Activated naive CD4-positive, alpha-beta T cell treated with Interleukin-2 at 50 U/mL for 16 hours (primary cell): Measurements from ENCODE around the gene SMIM11.
"Not testable (repeated sequence)": the region's sequence is repeated elsewhere in the genome, so short reads cannot be mapped to it uniquely, and the experiment has no call there.

ENCODE experiments used
- DNase-seq: peaks from one replicate; pipeline ENCODE4 v3.0.0-alpha.2; 2020

The SMIM11 gene, protein sequence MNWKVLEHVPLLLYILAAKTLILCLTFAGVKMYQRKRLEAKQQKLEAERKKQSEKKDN

DNA sequence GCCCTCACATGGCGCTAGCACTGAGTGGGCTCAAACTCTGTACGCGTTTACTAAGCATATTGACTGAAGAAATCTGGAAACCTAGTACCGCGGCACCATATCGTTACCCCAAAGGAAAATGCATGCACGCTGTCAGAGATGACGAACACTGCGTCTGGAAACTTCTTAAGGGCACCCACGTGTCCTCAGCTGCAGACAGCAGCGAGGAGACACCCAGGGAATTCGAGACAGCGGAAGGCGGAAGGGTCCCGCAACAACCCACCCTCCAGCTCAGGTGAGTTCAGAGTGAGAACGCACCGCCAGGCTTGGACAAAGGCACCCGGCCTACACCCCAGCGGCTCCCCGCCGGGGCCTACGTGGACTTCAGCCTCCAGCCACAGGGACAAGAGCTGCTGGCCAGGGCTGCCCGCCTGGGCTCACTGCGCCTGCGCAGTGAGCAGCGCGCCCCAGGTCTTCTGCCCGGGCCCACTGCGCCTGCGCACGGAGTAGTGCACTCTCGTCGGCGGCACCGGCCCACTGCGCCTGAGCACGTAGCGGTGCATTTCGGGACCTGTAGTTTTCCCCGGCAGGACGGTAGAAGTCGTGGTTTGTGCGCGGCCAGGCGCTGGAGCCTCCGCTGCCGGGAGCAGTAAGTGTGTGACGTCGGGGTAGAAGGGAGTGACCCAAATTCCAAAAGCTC, at the start of gene SMIM11:
Gene SMIM11 (plus strand): TSS at position 568 of the 679 bp plus-strand sequence. CDS start 3,998 bp downstream, outside the sequence.
- not testable (repeated sequence) for DNase-seq

DNA sequence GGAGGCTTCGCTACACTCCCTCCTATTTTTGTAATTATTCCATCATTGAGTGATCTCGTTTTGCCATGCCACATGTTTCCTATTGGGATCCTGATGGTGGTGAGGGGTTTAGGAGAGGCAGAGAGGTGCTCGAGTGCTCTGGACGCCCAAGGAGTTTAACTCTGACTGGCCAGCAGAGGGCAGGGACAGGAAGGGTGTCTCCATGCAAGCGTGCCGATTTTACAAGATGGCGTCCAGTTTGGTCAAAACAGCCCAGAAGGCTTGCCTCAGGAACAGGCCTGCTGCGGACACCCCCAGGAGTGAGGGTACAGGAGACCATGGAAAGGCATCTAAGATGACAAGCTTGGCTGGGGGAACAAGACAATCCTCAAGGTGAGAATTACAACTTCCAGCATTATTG, 45.3 kb upstream of the SMIM11 start:
- no peak for DNase-seq

DNA sequence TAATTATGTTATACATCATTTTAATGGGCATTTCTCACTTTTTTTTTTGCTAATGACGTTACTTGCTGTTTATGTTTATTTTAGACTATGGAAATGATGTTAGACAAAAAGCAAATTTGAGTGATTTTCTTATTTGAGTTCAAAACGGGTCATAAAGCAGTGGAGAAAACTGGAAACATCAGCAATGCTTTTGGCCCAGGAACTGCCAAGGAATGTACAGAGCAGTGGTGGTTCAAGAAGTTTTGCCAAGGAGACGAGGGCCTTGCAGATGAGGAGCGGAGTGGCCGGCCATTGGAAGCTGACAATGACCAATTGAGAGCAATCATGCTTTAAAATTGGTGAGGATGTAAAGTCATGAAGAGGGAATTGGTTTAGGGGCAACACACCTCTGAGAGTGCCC, 43.6 kb upstream of the SMIM11 start:
- no peak for DNase-seq

DNA sequence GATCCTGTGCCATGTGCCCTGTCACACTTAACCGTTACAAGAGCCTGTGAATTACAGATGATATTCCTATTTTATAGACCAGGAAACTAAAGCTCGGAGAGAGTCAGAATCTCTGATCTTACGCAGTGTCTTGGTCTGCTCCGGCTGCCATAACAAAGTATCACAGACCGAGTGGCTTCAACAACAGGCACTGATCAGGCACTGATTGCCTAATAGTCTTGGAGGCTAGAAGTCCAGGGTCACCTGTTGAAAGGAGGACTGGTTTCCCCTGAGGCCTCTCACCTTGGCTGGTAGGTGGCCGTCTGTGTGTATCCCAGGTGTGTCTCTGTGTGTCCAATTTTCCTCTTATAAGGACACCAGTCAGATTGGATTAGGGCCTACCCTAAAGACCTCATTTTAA, 43.0 kb upstream of the SMIM11 start:
- DNase-seq = no peak

DNA sequence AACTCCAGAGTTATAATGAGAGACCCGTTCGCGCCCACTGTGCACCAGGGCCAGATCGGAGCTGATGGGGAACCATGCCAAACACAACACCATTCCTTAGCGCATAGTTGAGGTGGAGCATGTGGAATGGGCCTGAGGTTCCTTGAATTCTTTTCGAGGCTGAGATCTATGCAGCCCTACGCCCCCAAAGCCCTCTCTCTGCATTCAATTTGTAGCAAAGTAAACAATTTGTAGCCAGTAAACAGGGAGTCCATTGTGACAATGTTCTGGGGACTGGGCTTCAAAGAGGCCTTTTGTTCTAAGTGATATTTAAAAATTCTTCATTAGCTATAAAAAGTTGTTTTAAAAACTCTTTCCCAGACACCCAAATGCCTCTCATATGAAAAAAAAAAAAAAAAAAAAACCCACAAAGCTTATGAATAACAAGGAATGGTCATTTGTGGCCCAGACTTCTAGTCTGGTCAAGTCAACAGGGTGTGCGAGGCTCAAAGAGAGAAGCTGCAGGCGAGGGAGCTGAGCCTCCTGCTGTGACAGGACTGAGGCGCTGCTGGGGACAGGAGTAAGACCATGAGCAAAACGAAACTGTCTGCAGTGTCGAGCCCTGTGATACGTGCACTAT, 42.1 kb upstream of the SMIM11 start:
- DNase-seq = no peak

DNA sequence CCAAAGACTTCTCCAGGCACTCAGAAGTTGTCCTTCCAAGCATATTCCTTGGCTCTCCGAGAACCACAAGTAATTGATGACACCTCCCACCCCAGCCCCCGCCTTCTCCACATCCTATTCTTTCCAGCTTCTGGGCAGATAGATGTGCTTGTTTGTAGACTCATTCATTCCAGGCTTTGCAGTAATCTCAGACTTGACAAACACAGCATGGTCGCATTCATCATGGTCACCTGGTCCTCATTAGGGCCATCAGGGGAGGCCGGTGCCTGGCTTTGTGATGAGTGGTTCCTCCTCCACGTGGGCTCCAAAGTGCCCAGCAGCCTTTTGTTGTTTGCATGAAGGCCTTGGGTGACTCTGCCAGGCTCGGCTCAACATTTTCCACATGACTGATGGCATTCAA, 40.0 kb upstream of the SMIM11 start:
- DNase-seq = no peak

DNA sequence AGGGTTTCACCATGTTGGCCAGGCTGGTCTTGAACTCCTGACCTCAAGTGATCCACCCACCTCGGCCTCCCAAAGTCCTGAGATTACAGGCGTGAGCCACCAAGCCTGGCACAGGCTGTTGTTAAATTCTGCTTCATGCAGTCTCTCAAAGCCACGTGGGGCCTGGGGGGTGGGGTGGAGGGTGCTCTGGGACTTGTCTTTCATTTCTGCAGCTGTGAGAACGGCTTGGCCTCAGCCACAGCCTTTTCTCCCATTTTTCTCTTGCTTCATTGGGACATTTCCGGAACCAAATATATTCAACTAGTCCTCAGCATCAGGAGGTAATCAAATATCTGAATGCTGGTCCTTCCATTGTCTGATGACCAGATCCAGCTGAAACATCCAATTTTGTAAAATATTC, 39.1 kb upstream of the SMIM11 start:
- no peak for DNase-seq

DNA sequence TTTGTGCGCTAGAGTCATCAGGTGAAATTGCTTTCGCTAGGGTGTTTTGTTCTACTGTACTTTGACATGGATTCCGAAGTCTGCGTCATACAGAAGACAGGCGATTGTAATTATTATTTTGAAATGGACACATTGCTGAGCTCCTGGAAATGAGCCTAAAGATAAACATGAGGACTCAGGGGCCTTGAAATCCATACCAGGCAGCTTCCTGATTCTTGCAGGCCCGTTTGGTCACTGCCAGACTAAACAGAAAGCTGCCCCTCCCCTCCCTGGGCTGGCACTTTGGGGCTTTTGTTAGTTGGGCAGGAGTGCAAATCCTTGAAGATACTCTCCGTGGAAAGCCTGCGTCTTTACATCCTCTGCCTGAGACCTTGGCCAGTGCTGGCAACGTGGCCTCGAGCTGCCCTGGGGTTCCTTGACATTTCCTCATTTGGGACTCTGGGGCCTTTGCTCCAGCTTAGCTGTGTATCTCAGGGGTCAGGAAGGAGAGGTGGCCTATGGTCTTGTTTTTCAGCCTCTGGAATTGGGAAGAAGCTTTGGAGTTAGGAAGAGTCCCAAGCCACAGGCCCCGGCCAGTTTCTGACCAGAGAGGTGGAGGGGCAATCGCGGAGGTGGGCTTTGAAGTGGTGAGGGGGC, 38.4 kb upstream of the SMIM11 start:
- DNase-seq = no peak

DNA sequence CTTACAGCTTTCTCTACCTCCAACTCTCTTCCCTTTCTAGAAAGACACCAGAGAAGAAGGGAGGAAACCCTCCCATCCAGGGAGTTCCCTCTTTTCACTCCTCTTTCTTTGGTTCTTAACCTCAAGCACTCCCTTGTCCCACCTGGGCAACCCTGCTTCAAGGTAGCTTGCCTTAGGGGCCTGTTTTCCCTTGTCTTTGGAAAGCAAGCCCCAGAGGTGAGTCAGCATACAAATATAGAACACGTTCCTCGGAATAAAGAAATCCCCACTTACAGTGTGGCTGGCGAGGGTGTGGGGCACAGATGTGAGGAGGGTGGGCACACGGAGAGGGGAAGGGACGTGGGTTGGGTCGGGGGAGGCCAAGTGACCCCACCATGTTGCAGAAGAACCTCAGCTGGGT, 37.6 kb upstream of the SMIM11 start:
- DNase-seq = no peak

DNA sequence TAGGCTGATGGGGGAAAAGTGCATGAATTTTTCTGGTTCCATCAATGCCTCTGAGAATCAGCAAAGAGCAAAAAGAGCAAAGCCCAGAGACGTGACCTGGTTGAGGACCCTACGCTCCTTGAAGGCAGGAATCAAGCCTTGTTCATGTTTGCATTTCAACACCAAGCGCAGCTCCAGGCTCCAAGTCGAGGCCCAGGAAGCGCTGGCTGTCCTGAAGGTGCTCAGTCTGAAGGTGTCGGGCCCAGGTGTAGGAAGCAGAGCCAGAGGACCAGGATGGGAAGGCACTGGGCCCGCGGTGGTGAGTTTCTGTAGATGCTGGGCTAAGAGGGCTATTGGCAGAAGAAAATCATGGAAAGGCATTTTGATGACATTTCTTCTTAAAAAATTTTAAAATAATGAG, 37.1 kb upstream of the SMIM11 start:
- DNase-seq = no peak

DNA sequence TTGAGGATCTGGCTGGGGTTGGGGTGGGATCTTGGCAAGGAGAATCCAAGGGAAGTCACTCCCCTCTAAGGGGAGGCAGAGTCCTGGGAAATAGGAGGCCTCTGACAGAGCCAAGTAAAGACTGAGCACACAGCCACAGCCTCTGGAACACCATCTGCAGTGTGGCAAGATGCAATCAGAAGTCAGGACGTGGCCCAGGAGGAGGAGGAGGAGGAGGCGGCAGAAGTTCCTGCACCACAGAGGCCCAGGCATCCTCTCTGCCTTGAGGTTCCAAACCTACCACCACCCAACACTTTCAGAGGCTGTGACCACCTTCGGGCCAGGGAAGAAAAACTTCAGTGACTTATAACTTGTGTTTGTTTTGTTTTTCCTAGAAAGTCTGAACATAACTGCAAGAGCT, 35.2 kb upstream of the SMIM11 start:
- DNase-seq = no peak

DNA sequence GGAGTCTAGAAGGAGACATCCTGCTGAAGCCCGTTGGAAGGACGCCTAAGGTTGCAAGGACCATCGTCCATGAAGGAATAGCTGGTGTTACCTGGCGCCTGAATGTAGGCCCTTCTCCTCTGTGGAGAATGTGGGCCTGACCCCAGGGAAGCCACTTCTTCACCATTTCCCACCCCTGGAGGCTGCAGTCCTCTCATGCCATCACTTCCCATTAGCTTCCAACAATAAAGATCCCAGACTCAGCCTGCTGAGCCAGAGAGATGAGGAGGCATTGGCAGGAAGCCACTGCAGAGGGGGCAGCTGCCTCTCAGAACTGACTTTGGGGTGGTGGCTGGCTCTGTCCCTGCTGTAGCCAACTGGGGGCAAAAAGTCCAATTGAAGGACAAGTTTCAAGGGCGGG, 32.8 kb upstream of the SMIM11 start:
- no peak for DNase-seq

DNA sequence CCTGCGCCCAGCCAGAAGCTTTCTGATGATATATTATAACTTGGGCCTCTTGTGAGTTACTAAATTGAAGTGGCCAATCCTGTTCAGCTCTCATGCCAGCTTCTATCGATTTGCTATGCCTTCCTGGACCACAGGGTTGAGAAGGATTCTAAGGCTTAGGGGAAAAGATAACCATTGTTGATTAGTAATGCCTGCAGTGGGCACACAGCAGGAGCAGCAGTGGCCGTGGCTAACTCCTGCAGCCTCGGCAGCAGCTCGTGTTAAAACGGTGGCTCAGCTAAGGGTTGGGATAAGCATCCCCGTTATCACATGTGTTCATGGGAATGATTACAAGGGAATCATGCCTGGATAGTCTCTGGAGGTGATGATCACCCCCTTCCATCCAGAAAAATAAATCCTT, 32.0 kb upstream of the SMIM11 start:
- DNase-seq = no peak

DNA sequence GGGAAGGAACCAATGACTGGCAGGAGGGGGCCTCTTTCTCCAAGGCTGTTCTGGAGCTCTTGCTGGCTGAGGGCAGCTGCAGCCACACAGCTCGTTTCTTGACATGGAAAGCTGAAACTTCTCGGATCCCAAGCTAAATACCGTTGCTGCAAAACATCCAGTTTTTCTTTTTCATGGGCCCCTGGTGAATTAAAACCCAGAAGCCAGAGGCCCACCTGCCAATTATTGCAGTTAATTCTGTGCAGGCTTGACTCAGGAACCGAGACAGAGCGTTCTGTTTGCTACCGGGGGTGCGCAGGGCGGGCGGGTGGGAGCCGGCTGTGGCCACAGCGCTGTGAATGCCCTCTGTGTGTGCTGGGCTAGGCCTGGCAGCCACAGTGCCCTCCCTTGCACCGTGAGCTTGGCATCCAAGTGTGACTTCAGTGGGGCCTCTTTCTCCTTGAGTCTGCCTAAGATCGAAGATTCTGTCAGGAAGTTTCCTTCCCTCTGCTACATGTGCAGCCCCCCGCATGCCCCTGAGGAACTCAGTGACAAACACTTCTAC, 31.4 kb upstream of the SMIM11 start:
- DNase-seq = no peak

DNA sequence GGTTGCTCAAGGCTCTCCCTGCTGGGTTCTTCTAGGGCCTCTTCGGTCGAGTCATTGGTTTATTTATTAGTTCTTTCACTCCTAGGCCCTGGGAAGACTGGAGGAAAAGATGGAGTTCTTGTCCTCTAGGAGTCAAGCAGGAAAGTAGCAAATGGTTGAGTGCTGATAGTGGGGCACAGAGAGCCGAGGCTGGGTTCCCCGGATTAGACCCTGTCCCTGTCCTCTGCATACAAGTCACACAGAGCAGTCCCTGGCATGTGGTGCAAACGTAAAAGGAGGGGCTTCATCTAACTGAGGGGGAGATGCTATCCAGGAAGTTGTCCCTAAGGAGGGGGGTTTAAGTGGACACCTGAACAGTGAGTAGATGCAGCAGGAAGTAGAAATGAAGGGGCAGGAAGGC, 30.7 kb upstream of the SMIM11 start:
- no peak for DNase-seq

DNA sequence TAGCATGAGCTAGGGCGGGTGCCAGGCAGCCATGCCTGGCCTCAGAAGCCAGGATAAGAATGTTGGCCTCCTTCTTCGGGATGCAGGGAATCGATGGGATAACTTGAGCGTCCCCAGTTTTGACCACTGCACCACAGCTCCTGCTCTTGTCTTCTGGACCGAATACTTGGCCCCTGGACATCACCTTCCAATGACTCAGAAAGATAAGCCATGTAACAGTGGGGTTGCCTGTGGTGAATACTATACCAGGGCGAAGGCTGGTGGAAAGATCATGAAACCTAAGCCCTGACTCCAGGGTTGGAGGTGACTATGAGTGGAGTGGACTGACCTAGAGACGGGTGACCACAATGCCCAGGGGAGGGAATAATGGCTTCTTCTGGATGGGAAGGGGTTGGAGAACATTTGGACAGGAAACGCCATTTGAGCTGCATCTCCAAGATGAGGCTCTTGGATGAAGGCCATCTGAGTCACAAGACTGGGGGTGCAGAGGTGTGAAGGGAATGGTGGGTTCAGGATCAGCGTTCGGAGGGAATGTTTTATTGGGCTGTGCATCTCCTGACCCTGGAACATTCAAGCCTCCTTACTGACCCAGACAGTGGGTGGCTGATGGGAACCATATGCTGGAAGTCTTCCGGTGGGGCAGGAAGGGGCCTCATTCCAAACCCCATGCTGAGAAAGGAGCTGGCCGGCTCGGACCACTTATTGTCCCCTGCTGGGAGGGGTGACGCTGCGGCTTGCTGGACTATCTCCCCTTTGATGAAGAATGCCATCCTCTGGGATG, 30.0 kb upstream of the SMIM11 start:
- no peak for DNase-seq

DNA sequence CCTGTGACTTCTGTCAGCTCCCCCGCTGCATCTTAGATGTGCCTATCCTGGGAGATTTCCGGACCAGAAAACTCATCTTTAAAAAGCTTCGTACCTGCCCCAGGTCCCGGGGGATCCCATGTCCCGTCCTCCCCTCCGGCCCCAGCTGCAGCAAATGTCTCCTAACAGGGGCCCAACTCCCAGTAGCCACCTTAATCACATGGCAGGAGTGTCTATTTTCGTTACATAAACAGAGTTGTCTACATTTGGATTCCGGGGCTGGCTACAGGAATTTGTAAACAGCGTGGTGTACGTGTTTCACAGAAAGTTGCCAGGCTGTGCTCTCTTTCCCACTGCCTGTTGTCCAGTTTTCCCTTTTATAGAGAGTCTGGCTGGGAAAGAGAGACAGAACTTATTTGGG, 29.4 kb upstream of the SMIM11 start:
- DNase-seq = no peak

DNA sequence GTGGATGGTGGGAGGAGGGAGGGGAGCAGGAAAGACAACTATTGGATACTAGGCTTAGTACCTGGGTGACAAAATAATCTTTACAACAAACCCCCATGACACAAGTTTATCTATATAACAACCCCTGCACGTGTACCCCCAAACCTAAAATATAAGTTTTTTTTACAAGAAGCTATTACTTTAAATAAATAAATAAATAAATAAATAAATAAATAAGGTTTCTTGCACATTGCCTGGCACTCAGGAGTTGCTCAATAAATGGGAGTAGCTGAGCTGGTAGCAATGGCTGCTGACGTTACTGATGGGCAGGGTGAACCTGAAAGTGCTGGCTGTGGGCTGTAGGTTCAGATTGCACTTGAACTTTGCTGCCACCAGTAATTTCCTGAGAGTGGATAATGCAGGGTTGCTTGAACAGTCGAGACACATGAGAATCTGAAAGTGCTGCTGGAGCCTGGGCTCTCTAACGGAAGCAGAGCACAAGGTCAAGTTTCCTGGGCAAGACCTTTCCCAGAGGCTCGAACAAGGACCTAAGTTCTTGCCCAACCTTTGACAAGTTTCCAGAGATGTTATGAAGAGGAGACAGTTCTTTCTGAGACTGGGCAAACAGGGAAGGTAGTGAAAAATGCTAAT, 26.3 kb upstream of the SMIM11 start:
- DNase-seq = no peak

DNA sequence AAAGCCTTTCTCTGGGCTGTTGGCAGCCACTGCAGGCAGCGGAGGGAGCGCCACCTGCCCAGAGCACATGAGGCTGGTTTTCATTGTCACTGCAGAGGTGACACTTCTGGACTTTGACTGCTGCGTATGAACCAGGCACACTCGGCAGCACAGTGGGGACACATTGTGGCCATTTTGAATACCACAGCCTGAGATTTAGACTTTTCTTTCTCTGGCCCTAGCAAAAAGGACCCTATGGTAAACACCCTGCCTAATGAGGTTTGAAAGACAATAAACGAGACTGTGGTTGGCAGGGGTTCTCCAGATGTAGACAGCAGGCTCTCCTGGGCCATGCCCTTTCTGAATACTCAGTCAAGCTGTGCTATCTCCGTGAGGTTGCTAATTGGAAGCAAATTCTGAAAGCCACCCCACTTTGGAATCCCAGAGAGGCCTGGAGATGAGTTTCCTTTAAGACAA, 23.5 kb upstream of the SMIM11 start:
- DNase-seq = no peak

DNA sequence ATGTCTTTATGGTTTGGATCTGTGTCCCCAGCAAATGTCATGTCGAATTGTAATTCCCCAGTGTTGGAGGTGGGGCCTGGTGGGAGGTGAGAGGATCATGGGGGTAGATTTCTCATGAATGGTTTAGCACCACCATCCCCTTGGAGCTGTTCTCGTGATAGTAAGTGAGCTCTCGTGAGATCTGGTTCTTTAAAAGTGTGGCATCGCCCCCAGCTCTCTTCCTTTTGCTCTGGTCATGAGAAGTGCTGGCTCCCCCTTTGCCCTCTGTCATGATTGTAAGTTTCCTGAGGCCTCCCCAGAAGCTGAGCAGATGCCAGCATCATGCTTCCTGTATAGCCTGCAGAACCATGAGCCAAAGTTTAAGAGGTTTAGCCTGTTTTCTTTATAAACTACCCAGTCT, 22.8 kb upstream of the SMIM11 start:
- no peak for DNase-seq

DNA sequence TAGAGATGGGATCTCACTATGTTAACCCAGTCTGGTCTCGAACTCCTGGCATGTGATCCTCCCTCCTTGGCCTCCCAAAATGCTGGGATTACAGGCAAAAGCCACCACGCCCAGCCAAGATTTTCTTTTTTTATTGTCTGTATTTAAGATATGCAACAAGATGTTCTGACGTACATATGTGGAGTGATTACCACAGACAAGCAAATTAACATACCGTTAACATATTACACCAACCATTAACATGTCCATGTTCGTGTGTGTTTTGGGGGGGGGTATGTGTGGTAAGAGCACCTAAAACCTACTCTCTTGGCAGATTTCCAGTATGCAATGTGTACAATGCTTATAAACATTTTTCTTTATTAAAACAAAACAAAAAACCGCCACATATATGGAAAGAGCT, 22.1 kb upstream of the SMIM11 start:
- no peak for DNase-seq

DNA sequence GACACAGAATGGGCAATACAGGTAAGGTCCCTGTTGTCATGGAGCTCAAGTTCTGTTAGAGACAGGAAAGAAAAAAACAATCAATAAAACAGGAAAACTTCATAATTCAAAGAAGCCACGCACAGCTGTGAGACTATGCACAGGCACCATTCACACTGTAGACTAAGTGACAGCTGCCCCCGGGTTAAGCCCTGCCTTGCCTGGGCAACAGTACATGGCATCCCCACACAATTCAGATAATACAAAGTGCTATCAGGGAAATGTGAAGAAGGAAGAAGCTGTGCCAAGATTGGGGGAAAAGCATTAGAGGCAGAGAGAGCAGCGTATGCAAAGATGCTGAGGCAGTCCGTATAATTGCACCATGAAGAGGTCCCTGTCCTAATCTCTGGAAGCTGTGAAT, 20.5 kb upstream of the SMIM11 start:
- DNase-seq = no peak

DNA sequence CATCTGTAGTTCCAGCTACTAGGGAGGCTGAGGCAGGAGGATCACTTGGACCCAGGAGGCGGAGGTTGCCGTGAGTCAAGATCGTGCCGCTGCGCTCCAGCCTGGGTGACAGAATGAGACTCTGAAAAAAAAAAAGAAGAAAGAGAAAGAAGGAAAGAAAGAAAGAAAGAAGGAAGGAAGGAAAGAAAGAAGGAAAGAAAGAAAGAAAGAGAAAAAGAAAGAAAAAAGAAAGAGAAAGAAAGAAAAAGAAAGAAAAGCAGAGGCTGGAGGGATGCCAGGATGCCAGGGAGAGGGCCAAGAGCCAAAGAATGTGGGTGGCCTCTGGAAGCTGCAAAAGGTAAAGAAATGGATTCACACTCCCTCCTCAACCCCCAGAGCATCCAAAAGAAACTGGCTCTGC, 19.7 kb upstream of the SMIM11 start:
- no peak for DNase-seq
